ENCODE results near the gene SLC26A6. TPM values are rescaled to one million over a fixed set of nuclear protein-coding genes. Genes with fewer than 3 reads are reported as not detected.

Gene SLC26A6
- total RNA-seq, 1 experiment from 2014 or later, result 58.9 TPM

- no peak for TF ChIP-seq ARID4B (CRISPR knock-in tag; IDR thresholded peaks at IDR 0.05; ENCODE audit: borderline replicate concordance)
Observed at GRCh38 chr3:48655063-48655462, 19.8 kb upstream of the SLC26A6 start (continued).

GRCh38 chr3:48652923-48653715 lies 17.9 kb upstream of the SLC26A6 start:
- ATAC-seq, result no peak
- TF ChIP-seq ATF6 (CRISPR knock-in tag; IDR thresholded peaks at IDR 0.05), result no peak
- TF ChIP-seq, protein P1, sequence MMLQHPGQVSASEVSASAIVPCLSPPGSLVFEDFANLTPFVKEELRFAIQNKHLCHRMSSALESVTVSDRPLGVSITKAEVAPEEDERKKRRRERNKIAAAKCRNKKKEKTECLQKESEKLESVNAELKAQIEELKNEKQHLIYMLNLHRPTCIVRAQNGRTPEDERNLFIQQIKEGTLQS (CRISPR knock-in tag; conservative IDR thresholded peaks at IDR 0.05), result no peak
- TF ChIP-seq, protein P2, sequence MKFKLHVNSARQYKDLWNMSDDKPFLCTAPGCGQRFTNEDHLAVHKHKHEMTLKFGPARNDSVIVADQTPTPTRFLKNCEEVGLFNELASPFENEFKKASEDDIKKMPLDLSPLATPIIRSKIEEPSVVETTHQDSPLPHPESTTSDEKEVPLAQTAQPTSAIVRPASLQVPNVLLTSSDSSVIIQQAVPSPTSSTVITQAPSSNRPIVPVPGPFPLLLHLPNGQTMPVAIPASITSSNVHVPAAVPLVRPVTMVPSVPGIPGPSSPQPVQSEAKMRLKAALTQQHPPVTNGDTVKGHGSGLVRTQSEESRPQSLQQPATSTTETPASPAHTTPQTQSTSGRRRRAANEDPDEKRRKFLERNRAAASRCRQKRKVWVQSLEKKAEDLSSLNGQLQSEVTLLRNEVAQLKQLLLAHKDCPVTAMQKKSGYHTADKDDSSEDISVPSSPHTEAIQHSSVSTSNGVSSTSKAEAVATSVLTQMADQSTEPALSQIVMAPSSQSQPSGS (CRISPR knock-in tag; IDR thresholded peaks at IDR 0.05; ENCODE audit: borderline replicate concordance, low read depth), result no peak
- no peak for TF ChIP-seq ZNF396 (CRISPR knock-in tag; IDR thresholded peaks at IDR 0.05; ENCODE audit: borderline replicate concordance)
- no peak for TF ChIP-seq ZBTB21 (CRISPR knock-in tag; IDR thresholded peaks at IDR 0.05; ENCODE audit: borderline replicate concordance)
- no peak for TF ChIP-seq HMGA2 (CRISPR knock-in tag; IDR thresholded peaks at IDR 0.05)
- TF ChIP-seq JUN (CRISPR knock-in tag; IDR thresholded peaks at IDR 0.05), result no peak
- TF ChIP-seq, protein P3, sequence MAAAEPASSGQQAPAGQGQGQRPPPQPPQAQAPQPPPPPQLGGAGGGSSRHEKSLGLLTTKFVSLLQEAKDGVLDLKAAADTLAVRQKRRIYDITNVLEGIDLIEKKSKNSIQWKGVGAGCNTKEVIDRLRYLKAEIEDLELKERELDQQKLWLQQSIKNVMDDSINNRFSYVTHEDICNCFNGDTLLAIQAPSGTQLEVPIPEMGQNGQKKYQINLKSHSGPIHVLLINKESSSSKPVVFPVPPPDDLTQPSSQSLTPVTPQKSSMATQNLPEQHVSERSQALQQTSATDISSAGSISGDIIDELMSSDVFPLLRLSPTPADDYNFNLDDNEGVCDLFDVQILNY (CRISPR knock-in tag; IDR thresholded peaks at IDR 0.05), result no peak
- no peak for TF ChIP-seq OVOL2 (CRISPR knock-in tag; IDR thresholded peaks at IDR 0.05; ENCODE audit: borderline replicate concordance)
- TF ChIP-seq ESRRA (CRISPR knock-in tag; IDR thresholded peaks at IDR 0.05; ENCODE audit: borderline replicate concordance), result no peak
- no peak for TF ChIP-seq ZNF263 (CRISPR knock-in tag; IDR thresholded peaks at IDR 0.05; ENCODE audit: low read depth)
- TF ChIP-seq FOXK1 (CRISPR knock-in tag; IDR thresholded peaks at IDR 0.05), result no peak
- TF ChIP-seq MLX (CRISPR knock-in tag; IDR thresholded peaks at IDR 0.05), result no peak
- TF ChIP-seq NR3C1 (CRISPR knock-in tag; conservative IDR thresholded peaks at IDR 0.05; ENCODE audit: low read depth), result no peak
- TF ChIP-seq SP1 (CRISPR knock-in tag; conservative IDR thresholded peaks at IDR 0.05), result no peak
- TF ChIP-seq PRRX2 (CRISPR knock-in tag; IDR thresholded peaks at IDR 0.05), result no peak
- TF ChIP-seq TEAD4 (CRISPR knock-in tag; IDR thresholded peaks at IDR 0.05), result no peak
- TF ChIP-seq, protein P4, sequence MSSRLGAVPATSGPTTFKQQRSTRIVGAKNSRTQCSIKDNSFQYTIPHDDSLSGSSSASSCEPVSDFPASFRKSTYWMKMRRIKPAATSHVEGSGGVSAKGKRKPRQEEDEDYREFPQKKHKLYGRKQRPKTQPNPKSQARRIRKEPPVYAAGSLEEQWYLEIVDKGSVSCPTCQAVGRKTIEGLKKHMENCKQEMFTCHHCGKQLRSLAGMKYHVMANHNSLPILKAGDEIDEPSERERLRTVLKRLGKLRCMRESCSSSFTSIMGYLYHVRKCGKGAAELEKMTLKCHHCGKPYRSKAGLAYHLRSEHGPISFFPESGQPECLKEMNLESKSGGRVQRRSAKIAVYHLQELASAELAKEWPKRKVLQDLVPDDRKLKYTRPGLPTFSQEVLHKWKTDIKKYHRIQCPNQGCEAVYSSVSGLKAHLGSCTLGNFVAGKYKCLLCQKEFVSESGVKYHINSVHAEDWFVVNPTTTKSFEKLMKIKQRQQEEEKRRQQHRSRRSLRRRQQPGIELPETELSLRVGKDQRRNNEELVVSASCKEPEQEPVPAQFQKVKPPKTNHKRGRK (CRISPR knock-in tag; IDR thresholded peaks at IDR 0.05; ENCODE audit: borderline replicate concordance), result no peak
- TF ChIP-seq CTCF (IDR thresholded peaks at IDR 0.05), result no peak
- Mint-ChIP-seq H3K27me3 (ENCODE audit: low read depth) (peaks cover 4% of the 10 kb centered on the region; the same call in 1 of the 2 replicates), H3K36me3 (peaks cover 21% of the 10 kb centered on the region), H3K4me1 (peaks cover 13% of the 10 kb centered on the region), H3K4me3 (no peak overlapping the region), H3K9me3 (no peaks in the 10 kb centered on the region), H3K27ac (no peak overlapping the region)
- POLR2A ChIA-PET, result no interaction called here
- DNase-seq (ENCODE audit: low spot score), result no peak
- CTCF ChIA-PET, result interaction anchor here (1.0 kb wide), 1 partner anchor 217 kb away, joined by 3 read pairs; no protein-coding TSS in a partner anchor

All from WTC11 (cell line).